ENCODE data around the gene PET100. TPM values are rescaled to one million over a fixed set of nuclear protein-coding genes. Genes with fewer than 3 reads are reported as not detected.

PET100 gene
- 0.39 and 69.0 TPM in 2 replicates for total RNA-seq (2014; rRNA removed; shearing (Covaris generic); ENCODE audit: low replicate concordance)

DNA sequence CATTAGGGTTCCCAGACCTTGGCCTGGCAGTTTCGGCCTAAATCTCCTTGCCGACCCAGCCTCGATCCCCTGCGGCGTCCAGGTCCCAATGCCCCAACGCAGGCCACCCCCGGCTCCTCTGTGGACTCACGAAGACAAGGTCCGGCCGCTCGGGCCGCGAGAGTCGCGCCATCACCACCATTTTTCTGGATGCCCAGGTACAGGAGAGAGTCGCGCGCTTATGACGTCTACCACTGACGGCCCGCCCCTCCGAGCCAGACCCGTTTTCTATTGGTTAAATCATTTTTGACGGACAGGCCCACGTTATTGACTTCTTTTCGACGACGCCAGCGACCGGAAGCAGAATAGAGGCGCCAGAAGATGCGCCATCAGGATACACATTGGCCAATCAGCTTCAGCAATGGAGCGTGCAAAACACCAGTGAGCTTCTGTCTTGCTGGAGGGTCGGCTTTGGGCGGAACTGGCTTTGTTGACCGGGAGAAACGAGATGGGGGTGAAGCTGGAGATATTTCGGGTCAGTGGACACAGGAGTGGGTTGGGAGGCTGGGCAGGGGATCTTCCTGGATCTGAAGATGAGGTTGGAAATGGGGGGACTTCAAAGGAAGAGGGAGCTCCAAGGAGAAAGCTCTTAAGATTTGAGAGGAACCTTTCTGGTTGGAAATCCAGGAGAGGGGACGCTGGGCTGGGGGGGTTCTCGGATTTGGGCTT is at the start of gene PET100, which contains the start of gene XAB2:
Gene PET100 (plus strand): TSS at position 447 of the 708 bp plus-strand sequence. CDS start 41 bp downstream, at position 488.
Gene XAB2 (minus strand): TSS at position 199 of the 708 bp plus-strand sequence. CDS start 18 bp downstream, at position 181.
- Histone ChIP-seq H3K9me3 (no peaks in the 10 kb centered on the region), H3K36me3 (peaks cover 37% of the 10 kb centered on the region), H3K4me3 (peak within 1 kb of the TSS; percentile 93), H3K27me3 (no peaks in the 10 kb centered on the region; the same call in 1 of the 2 replicates)
- peak; percentile 99 for DNase-seq

GRCh38 chr19:7582446-7582845 is 47.1 kb upstream of the PET100 start:
- no peaks in the 10 kb centered on the region for H3K9me3 ChIP-seq
- DNase-seq, result no peak
- H3K27me3 ChIP-seq, result peaks cover 91% of the 10 kb centered on the region
- no peak overlapping the region for H3K4me3 ChIP-seq
- H3K36me3 ChIP-seq, result no peaks in the 10 kb centered on the region

GRCh38 chr19:7589822-7590221 is 39.8 kb upstream of the PET100 start:
- no peaks in the 10 kb centered on the region for H3K36me3 ChIP-seq
- no peak overlapping the region for H3K4me3 ChIP-seq
- H3K9me3 ChIP-seq, result no peaks in the 10 kb centered on the region
- H3K27me3 ChIP-seq, result peaks cover 87% of the 10 kb centered on the region
- DNase-seq, result no peak

DNA sequence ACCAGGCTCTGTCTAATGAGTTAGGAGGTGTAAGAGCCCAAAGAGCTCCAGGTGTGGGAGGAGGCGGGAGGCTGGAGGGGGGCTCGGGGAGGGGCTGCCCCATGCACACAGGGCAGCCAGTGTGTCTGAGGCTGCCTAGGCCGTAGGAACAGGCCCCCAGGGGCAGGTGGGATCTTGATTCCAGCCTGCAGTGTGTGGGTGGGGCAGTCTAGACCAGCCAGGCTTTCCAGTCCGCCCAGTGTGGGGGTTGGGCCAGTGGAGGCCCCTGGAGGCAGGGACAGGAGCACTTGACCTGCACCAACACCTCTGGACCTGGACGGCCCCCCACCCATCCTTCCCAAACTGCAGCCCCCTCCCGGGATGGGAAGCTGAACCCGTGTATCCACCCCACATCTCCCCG is 39.3 kb upstream of the PET100 start:
- DNase-seq, result no peak

GRCh38 chr19:7595466-7596133 is 34.0 kb upstream of the PET100 start, which contains the start of gene CAMSAP3:
CAMSAP3 (plus strand) TSS chr19:7595863; CDS start chr19:7596003, 140 bp downstream.
- H3K27me3 ChIP-seq, result peaks cover 75% of the 10 kb centered on the region
- no peaks in the 10 kb centered on the region for H3K9me3 ChIP-seq
- no peak for DNase-seq
- peak within 1 kb of the TSS; percentile 17; the same call in 1 of the 2 replicates for H3K4me3 ChIP-seq
- no peaks in the 10 kb centered on the region for H3K36me3 ChIP-seq

More for the DNA sequence above, 39.3 kb upstream of the PET100 start:
- H3K27me3 ChIP-seq, result peaks cover 87% of the 10 kb centered on the region
- no peaks in the 10 kb centered on the region for H3K9me3 ChIP-seq
- no peak overlapping the region for H3K4me3 ChIP-seq
- no peaks in the 10 kb centered on the region for H3K36me3 ChIP-seq

DNA sequence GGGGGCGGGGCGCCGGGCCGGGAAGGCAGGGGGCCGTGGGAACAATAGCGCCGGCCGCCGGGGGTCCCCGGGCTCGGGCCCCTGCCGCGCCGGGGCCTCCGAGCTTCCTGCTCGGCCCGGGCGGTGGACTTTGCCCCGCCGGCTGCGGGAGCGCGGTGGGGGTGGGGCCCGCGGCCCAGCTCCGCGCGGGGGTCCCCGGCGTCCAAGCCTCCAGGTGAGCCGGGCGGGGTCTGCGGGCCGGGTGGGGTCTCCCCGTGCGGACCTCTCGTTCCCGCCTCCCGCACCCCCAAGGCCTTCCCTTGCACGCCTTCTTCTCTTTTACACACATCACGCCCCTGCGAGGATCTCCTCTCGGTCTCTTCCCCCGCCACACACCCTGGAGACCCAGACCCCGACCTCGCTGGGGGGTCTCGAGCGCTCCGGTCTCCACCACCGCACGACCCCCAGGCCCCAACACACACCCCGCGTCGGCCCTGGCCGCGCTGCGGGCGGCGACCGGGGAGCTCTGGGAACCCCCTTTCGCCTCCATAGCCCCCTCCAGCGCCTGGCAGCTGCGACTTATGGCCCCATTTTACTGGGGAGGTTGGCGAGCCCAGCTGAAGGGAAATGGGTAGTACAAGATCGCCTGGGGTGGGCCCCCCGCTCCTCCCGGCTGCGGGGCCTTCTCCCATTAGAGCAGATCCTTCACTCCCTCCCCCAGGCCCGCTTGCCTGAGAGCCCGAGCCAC is 33.2 kb upstream of the PET100 start:
- Histone ChIP-seq H3K36me3 (no peaks in the 10 kb centered on the region), H3K4me3 (no peak overlapping the region), H3K27me3 (peaks cover 71% of the 10 kb centered on the region), H3K9me3 (no peaks in the 10 kb centered on the region)
- no peak for DNase-seq

DNA sequence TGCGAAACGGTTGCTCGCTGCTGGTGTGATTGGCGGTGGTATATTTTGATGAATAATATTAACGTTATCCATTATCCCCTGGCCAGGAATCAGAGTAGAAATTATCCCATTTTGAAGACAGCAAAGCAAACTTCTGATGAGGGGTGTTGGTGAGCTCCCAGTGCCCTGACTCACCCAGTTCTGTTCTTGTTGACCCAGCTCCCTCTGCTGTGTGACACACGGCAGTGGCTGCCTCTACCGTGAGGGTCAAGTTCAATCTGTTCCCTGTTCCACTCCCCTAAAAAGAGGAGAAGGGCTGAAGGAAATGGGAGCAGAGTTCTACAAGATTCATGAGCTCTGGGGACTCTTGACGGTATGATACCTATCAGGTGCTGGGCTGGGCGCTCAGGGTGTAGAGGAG is 31.9 kb upstream of the PET100 start:
- Histone ChIP-seq H3K27me3 (peaks cover 70% of the 10 kb centered on the region), H3K4me3 (no peak overlapping the region), H3K9me3 (no peaks in the 10 kb centered on the region), H3K36me3 (no peaks in the 10 kb centered on the region)
- no peak for DNase-seq

- DNase-seq, result no peak
Measured at GRCh38 chr19:7598180-7598579, 31.4 kb upstream of the PET100 start.

DNA sequence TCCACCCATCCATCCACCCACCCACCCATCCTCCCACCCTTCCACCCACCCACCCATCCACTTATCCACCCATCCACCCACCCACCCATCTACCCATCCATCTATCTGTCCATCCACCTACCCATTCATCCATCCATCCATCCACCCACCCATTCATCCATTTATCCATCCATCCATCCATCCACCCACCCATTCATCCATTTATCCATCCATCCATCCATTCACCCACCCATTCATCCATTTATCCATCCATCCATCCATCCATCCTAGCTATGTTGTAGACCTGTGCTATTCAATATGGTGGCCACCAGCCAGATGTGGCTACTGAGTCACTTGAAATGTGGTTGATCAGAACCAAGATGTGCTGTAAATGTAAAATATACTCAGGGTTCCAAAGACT is 28.9 kb upstream of the PET100 start:
- no peak for DNase-seq
- Histone ChIP-seq H3K27me3 (peaks cover 67% of the 10 kb centered on the region), H3K9me3 (peaks cover 4% of the 10 kb centered on the region), H3K4me3 (no peak overlapping the region), H3K36me3 (no peaks in the 10 kb centered on the region)

More at GRCh38 chr19:7598180-7598579, 31.4 kb upstream of the PET100 start:
- Histone ChIP-seq H3K4me3 (no peak overlapping the region), H3K9me3 (no peaks in the 10 kb centered on the region), H3K36me3 (no peaks in the 10 kb centered on the region), H3K27me3 (peaks cover 69% of the 10 kb centered on the region)

DNA sequence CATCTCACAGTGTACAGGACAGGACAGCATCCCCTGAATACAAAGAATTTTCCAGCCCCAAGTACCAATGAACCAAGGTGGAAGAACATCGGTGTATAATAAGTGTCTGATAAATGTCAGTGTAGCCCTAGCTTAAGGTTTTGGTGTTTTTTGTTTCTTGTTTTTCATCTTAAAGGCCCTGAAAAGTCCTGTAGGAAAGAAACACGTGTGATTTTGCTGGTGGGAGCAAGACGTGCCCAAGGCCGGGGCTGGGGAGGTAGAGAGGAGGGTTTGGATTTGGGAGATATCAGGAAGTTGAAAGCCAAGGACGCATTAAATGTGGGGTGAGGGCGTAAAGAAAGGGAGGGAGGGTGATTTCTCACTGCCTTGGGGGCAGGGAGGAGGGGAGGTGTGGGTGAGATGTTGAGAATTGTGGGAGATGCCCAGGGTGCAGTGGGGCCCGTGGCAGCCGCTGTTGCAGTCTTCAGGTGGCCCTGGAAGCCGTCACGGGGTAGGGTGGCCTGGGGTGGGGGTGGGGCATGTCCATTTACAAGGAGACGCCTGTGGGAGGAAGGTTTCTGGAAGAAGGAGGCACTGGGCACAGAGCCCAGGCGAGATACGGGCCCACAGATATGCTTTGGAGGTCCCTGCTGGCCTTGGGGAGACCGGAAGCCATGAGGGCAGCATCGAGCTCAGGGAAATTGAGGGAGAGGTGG is 27.2 kb upstream of the PET100 start:
- Histone ChIP-seq H3K36me3 (no peaks in the 10 kb centered on the region), H3K4me3 (no peak overlapping the region), H3K27me3 (peaks cover 70% of the 10 kb centered on the region), H3K9me3 (peaks cover 4% of the 10 kb centered on the region)
- DNase-seq, result no peak

- Histone ChIP-seq H3K36me3 (no peaks in the 10 kb centered on the region), H3K9me3 (peaks cover 4% of the 10 kb centered on the region), H3K27me3 (peaks cover 68% of the 10 kb centered on the region), H3K4me3 (no peak overlapping the region)
- DNase-seq, result no peak
Measured at GRCh38 chr19:7602935-7603497, 26.6 kb upstream of the PET100 start.

DNA sequence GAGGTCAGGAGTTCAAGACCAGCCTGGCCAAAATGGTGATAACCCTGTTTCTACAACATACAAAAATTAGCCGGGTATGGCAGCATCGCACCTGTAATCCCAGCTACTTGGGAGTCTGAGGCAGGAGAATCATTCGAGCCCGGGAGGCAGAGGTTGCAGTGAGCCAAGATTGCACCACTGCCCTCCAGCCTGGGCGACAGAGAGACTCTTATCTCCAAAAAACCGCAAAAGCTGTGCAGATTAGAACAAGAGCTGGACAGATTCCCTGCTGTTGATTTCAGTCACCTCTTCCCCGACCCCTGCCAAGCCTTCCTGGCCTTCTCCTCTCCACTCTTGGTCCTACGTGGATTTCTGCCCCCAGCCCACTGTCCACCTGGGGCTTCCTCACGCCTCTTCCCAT is 25.7 kb upstream of the PET100 start:
- Histone ChIP-seq H3K36me3 (no peaks in the 10 kb centered on the region), H3K9me3 (peaks cover 4% of the 10 kb centered on the region), H3K27me3 (peaks cover 68% of the 10 kb centered on the region), H3K4me3 (no peak overlapping the region)
- DNase-seq, result no peak

GRCh38 chr19:7605490-7606222 is 23.9 kb upstream of the PET100 start:
- peak; percentile 55 for DNase-seq
- no peak overlapping the region for H3K4me3 ChIP-seq
- H3K27me3 ChIP-seq, result peaks cover 84% of the 10 kb centered on the region
- no peaks in the 10 kb centered on the region for H3K36me3 ChIP-seq
- peaks cover 4% of the 10 kb centered on the region for H3K9me3 ChIP-seq

GRCh38 chr19:7606289-7606688 is 23.3 kb upstream of the PET100 start:
- Histone ChIP-seq H3K9me3 (peaks cover 4% of the 10 kb centered on the region), H3K27me3 (peaks cover 86% of the 10 kb centered on the region), H3K36me3 (no peaks in the 10 kb centered on the region)

GRCh38 chr19:7607212-7607873 is 22.2 kb upstream of the PET100 start:
- DNase-seq, result no peak
- H3K36me3 ChIP-seq, result no peaks in the 10 kb centered on the region
- peaks cover 87% of the 10 kb centered on the region for H3K27me3 ChIP-seq
- H3K9me3 ChIP-seq, result peaks cover 4% of the 10 kb centered on the region
- no peak overlapping the region for H3K4me3 ChIP-seq

More at GRCh38 chr19:7606289-7606688, 23.3 kb upstream of the PET100 start:
- no peak for DNase-seq
- no peak overlapping the region for H3K4me3 ChIP-seq

All from MG63 (cell line).